HG03571 (cell line): ENCODE data around the gene RAD9A.

Experiments used
- ATAC-seq: cut with Tn5 transposase; IDR thresholded peaks from one replicate; pipeline ENCODE4 v1.9.1; 2021; ENCODE audit not compliant: unreplicated experiment

Gene RAD9A

DNA sequence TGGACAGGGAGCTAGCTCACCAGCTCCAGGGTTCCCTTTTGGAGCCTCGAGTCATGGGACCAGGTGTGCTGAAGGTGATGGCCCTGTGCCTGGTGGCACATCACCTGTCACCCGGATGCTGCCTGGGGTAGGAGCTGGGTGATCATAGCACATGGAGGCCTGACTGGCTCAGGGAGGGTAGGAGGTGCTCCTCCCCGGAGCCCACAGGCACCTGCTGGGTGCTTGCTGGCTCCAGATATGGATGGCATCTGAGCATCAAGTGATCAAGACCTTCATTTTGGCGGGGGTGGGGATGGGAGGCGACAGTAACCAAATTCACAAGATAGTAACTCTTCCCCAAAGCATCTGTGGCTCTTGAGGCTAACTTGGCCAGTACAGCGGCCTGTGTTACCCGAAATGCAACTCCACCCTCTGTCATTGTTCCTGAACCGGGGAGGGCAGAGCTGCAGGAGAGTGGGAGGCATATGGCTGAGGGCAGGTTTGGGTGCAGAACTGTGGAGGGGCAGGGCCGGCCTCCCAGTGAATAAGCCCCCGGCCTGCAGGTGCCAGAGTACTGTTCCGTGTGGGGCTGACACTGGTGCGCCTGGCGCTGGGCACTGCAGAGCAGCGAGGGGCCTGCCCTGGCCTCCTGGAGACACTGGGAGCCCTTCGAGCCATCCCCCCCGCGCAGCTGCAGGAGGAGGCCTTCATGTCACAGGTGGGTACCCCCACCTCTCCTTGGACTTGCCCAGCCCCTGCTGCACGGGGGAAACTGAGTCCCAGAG is 16.8 kb downstream of the RAD9A start:
- ATAC-seq = no peak

DNA sequence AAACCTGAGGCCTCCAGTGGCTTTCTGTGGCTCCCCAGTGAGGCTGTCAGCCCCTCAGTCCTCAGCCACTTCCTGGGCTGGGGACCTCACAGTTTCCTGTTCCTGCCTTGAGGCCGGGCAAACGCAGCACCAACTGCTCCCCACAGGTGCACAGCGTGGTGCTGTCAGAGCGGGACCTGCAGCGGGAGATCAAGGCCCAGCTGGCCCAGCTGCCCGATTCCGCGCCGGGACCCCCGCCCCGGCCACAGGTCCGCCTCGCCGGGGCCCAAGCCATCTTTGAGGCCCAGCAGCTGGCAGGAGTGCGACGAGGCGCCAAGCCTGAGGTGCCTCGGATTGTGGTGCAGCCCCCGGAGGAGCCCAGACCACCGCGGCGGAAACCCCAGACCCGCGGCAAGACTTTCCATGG is 17.5 kb downstream of the RAD9A start:
- peak; percentile 50 for ATAC-seq

DNA sequence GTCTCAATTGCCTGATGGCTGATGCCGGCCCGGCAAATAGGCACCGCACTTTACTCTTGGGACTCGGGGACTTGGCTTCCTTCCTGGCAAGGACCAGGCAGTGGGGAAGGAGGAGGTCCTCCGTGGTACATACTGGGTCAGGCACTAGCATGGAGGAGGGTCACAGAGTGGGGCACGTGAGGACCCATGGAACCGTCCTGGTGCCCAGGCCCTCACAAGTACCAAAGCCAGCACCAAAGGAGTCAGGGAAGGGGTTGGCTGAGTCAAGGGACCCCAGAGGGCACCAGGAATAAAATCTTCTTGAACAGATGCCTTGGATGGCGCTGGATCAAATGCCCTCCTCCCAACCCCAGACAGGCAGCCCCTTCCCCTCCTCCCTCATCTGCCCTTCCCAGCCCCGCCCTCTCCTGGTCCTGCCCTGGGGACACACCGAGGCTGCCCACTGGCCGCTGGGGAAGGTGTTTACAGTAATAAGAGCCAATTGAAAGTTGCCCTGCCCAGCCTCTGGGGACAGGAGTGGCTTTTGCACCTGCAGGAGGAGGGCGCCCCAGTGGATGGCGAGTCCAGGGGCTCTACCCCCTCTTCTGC is 18.1 kb downstream of the RAD9A start:
- ATAC-seq = no peak

DNA sequence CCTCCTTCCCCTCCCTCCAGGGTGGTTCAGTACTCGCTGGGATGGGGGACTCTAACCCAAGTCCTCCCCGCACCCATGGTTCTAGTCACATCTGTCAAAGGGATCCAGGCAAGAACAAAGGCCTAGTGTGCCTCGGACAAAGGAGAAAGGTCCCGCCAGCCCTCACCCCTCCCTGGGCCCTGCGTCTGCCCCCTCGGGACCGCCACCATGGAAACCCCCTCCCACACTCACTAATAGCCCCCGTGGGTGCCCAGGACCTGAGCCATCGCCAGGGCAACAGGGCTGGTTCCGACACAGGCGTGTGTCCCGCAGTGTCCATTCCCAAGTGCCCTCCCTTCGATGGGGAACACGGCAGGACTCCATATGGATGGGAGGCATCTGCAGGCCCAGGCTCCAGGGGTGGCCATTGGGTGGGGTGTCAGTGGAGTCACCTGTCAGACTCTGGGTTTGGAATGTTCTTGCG is 18.6 kb downstream of the RAD9A start:
- ATAC-seq = no peak

DNA sequence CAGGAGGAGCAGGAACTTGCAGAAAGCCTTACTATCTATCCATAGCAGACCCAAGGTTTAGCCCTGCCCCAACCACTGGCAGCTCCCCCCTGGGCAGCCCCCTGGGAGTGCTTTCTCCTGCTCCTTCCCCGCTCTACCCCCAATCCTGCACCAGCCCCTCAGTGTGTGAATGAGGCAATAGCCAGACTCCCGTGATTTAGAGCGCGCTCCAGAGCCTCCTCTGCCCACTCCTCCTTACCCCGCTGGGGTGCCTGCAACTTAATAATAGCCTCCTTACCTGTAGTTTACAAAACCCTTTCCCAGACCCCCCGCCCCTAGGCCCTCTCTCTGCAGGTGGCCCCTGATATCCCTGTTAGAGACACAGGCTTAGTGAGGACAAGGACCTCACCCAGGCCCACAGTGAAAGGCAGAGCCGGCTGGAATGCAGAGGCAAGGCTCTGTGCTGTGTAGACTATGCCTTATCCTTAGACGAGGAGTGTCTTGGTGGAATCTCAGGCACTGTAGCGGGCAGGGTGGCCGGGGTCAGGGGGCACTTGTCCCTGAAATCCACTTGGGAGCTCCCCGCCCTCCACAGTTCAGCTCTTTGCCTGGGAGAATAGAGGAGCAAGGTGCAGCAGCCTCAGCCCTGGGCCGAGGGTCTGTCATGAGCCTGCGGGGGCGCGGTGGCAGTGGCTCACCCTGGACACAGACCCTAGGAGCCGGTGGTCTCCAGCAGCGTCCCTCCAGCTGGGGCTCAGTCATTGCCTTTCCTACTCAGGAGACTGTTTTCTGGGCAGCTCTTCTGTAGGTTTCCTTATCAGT is 19.4 kb downstream of the RAD9A start:
- no peak for ATAC-seq

DNA sequence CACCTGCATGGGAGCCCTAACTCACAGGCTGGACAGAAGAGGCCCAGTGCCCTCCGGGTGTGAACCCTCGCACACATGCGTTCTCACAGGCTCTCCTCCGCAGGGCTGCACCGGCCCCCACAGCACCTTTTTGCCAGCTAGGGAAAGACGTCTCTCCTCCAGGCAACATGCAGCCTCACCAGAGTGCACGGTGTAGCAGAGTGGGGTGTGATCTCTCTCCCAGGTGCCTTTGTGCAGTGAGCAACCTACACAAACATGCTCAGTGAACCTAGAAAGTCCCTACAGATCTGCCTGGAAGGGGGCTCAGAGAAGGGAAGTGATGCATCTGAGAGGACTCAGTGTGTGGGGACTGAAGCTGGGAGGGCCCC is 20.0 kb downstream of the RAD9A start:
- ATAC-seq = no peak

DNA sequence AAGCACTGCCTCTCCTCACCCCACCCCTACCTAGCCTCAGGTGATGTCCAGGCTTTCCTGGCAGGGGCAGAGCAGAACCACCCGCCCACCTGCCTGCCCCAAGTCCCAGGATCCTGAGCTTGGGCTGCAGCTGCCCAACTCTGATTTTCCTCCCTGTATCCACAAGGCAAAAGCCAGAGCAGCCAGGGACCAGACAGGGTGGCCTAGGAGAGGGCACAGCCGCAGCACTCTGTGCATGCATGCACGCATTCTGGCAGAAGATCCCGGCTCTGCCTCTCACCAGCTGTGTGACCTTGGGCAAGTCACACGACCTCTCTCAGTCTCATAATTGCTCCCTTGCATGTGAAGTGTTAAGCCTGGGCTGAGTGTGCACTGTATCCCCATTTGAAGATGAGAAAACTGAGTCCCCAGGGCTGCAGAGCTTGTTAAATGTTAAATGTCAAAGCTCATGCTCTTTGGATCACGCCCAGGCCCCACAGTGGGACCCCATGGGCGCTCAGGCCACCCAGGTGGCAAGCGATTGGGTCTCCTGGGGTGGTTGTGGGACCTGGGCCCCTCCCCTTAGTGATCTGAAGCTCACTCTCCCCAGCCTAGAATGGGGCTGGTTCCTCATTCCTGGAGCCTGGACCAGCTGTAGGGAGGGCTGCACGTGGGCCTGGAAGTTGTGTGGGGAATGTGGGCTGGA is 20.9 kb downstream of the RAD9A start:
- ATAC-seq = no peak

DNA sequence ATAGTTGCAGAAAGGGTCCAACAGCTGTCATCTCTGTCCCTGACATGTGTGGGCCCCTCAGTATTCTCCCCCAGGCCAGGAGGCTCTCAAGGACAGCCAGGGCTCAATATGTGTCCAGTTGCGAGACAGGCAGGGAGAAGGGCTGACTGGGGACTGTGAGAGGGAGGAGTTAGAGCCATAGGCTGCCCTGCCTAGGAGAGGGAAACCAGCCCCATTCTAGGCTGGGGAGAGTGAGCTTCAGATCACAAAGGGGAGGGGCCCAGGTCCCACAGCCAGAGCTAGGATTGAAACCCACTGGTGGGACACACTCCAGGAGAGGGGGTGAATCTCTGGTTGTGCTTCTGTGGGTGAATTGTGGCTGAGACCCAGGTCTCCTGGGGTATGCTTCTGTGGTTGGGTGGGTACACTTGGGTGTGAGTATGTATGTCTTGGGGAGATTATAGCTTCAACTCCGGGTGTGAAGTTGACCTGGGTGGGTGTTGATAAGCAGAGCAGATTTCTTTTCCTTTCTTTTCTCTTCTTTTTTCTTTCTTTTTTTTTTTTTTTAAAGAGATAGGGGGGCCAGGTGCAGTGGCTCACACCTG is 21.6 kb downstream of the RAD9A start:
- no peak for ATAC-seq

DNA sequence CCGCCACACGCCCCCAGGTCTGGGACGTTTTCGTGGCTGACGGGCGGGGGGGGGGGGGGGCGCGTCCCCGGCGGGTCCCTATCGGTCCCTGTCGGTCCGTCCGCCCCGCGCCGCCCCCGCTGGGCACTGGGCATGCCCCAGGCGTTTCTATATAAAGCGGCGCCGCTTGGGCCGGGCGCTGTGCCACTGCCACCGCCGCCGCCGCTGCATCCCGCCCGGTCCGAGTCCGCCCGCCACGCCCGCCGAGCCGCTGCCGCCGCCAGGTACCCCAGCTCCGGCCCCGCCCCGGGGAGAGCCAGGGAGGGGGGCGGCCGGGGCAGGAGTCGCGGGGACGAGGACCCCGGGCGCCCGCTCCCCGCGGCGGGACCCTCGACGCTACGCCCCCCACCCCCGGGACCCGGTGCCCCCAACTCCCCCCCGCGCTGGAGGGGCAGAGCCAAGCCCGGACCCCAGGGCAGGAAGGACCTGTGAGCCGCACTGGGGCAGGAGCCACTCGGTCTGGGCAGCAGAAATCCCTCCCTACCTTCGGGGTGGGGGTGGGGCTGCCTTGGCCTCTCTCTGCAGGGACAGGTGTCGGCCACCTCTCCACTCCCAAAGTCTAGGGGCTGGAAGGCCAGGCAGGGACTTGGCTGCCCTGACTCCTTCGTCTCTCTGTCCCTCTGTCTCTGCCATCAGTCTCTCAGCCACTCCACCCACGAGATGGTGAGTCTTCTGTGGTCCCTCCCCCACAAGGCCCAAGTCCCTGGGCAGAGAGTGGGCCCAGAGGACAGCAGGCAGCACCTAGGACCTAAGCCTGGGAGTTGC is 23.9 kb downstream of the RAD9A start, which contains the start of gene CARNS1:
TSS of gene CARNS1 (plus strand) at position 178 of the 804 bp plus-strand sequence. CDS start at position 700, 522 bp downstream.
- ATAC-seq = no peak

DNA sequence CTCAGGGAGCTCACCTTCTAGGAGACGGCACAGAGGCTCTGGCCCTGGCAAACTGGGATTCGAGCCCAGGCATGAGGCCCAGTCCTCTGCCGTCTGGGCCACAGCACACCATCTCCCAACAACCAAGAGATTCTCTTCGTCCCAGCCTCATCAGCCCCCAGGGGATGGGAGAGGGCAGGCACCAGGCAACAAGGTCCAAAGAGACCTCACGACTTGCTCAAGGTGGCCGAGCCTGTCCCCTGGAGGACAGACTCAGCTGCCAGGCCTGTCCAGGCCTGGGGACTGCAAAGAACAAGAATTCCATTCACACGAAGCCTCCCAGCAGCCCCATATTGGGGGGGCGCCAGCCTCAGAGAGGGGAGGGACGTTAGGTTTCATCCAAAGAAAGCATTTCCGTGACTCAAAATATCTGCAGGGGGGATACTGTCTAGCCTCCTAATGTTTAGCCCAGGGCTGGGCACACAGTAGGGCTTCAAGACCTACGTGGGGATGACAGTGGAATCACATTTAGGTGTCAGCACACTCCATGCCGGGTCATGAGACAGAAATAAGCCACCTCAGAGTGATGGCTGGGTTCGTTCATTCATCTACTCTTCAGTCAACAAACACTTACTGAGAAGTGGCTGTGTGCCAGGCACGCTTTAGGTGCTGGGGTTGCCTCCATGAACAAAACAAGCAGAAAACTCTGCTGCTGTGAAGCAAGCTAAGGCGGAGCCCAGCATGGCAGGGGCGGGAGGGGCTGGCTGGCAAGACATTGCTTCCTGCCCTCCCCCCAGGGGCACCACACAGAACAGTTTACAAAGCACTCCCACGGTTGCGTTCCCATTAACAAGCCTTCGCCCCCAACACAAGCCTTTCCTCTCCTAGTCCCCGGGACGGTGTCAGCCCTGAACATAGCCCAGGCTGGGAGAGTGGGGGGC is 24.9 kb downstream of the RAD9A start:
- ATAC-seq = no peak

DNA sequence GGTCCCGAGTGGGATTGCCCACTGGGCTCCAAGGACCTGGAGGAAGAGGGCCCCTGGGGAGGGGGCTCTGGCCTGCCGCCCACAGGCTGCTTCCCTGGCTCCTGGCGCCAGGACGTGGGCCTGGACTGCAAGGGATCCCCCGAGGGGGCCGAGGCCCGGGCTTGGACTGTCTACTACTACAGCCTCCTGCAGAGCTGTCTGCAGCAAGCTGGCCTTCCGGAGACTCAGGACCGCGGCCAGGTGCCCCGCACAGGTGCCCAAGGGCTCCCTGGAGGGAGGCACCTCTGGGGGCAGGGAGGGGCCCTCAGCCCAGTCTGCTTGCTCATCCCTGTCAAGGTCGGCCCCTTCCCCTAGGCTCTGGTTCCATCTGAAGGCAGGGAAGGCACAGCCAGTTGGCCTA is 25.6 kb downstream of the RAD9A start:
- no peak for ATAC-seq

DNA sequence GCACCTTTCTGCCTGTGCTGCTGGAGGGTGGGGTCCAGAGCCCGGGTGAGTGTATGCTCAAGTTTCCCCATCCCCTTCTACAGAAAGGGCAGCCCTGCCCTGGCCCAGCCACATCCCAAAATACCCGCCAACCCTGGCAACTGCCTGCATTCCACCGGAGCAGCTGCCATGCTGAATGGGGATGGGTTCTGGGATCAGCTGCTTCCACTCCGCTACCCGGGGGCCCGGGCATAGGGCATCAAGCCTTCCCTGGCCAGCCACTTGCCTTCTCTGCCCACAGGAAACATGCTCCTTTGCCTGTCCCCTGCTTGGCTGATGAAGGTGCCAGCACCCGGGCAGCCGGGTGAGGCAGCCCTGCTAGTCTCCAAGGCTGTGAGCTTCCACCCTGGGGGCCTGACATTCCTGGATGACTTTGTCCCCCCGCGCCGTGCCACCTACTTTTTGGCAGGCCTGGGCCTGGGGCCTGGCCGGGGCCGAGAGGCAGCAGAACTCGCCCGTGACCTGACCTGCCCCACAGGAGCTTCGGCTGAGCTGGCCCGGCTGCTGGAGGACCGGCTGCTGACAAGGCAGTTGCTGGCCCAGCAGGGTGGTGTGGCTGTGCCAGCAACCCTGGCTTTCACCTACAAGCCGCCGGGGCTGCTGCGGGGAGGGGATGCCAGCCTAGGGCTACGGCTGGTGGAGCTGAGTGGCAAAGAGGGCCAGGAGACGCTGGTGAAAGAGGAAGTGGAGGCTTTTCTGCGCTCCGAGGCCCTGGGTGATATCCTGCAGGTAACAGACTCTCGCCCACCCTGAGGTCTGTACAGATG is 26.9 kb downstream of the RAD9A start:
- no peak for ATAC-seq

DNA sequence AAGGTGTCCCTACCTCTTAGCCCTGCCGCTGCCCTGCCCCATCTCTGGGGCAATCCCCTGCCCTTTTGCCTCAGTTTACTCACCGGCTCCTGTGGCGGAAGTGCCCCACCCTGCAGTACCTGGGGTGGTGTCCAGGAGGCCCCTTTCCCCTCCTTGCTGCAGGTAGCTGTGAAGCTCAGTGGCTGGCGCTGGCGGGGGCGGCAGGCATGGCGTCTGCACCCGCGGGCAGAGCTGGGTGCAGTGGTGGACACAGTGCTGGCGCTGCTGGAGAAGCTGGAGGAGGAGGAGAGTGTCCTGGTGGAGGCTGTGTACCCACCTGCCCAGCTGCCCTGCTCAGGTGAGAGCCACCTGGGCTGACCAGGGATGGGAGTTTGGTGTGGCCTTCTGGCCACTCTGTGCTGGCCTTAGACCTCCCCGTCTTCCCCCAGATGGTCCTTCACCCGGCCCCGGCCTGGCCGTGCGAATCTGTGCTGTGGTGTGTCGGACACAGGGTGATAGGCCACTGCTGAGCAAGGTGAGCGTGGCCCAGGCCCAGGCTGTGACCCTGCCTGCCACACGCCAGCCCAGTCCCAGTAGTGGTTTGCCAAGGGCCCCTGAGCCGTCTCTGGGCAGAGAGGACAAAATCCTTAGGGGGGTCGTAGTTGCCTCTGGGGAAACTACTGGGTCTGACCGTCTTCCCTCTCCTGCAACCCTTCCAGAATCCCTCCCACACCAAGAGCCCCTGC is 27.7 kb downstream of the RAD9A start:
- no peak for ATAC-seq

DNA sequence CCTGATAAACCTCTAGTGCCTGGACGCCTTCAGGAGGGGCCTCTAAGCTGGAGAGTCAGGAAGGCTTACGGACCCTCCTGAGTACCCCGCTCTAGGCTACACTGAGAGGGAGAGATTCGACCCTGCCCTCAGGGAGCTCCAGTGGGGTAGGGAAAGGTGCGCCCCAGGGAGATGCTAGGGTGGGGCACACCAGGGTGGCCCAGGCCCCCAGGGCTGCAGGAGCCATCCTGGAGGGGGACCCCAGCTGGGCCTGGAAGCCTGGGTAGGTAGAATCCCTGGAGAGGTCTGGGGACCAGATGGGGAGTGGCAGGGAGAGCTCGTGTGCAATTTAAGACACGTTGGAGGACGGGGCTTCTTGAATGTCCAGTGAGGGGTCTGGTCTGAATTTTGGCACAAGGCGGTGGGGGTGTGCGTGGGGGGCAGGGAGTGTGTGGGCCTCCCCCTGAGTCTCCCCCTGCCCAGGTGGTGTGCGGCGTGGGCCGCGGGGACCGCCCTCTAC is 28.4 kb downstream of the RAD9A start:
- no peak for ATAC-seq

DNA sequence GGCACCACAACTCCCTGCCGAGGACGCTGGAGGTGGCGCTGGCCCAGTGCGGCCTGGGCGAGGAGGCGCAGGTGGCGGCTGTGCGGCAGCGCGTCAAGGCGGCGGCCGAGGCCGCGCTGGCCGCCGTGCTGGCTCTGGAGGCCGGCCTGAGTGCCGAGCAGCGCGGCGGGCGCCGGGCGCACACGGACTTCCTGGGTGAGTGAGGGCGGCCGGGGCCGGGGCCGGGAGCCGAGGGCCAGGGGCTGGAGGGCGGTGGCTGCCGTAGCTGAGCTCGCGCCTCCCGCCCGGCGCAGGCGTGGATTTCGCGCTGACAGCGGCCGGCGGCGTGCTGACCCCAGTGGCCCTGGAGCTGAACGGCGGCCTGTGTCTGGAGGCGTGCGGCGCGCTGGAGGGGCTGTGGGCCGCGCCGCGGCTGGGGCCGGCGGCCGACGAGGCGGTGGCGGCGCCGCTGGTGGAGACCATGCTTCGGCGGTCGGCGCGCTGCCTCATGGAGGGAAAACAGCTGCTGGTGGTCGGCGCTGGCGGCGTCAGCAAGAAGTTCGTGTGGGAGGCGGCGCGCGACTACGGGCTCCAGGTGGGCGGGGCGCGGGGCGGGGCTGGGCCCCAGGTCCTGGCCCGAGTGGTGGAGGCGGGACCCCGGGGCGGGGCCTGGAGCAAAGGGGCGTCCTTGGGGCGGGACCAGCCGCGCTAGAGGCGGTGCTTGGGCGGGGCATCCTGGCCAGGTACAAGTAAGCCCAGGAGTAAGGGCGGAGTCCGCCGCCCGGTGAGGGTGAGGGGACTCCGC is 29.1 kb downstream of the RAD9A start:
- ATAC-seq = peak; percentile 69

DNA sequence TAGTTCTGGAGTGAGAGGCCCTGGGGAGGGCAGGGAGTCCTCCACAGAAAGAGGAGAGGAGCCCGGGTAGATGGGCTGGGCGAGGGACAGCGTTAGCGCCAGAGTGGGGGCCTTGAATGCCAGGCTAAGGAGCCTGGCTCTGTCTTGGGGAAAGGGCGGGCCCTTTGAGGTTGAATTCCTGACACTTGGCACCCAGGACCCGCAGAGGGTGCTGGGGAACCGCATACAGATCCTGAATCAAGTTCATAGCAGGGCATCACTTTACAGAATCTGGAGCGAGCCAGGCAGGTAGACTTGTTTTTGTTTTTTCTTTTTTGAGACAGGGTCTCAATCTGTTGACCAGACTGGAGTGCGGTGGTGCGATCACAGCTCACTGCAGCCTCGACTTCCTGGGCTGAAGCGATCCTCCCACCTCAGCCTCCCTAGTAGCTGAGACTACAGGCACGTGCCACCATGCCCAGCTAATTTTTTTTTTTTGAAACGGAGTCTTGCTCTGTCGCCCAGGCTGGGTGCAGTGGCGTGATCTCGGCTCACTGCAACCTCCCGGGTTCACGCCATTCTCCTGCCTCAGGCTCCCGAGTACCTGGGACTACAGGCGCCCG is 29.7 kb downstream of the RAD9A start:
- ATAC-seq = no peak
